DMS79 treated with DMSO at 0.1 percent for 48 hours (cell line): ENCODE measurements around the gene PLEKHG2.

ENCODE experiments used
- DNase-seq: peaks from one replicate; lab custom pipeline; 2025; lab: John Stamatoyannopoulos, UW

Gene PLEKHG2

DNA sequence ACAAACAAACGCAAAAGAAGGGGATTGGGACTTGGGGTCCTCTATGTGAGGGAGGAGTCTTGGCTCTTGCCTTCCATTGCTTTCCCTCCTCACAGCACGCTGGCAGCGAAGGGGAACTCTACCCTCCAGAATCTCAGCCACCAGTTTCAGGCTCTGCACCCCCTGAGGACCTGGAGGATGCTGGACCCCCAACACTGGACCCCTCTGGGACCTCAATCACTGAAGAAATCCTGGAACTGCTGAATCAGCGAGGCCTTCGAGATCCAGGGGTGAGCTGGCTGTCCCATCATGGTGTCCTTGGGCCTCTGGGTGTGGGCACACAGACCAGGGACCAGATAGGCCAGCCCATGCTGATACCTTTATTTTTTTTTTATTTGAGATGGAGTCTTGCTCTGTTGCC is 9.6 kb downstream of the PLEKHG2 start:
- no peak for DNase-seq

DNA sequence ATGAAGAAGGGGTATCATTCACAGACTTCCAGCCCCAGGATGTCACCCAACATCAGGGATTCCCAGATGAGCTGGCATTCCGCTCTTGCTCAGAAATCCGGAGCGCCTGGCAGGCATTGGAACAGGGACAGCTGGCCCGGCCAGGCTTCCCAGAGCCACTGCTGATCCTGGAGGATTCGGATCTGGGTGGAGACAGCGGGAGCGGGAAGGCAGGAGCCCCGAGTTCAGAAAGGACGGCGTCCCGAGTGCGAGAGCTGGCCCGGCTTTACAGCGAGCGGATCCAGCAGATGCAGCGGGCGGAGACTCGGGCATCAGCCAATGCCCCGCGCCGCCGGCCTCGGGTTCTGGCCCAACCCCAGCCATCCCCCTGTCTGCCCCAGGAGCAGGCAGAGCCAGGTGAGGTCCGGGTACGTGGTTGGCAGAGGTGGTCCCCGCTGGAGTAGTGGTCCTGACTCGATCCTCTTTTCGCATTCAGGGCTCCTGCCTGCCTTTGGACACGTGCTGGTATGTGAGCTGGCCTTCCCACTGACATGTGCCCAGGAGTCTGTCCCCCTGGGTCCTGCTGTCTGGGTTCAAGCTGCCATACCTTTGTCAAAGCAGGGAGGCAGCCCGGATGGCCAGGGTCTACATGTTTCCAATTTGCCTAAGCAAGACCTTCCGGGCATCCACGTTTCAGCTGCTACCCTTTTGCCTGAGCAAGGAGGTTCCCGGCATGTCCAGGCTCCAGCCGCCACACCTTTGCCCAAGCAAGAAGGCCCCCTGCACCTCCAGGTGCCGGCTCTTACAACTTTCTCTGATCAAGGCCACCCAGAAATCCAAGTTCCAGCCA is 11.0 kb downstream of the PLEKHG2 start:
- DNase-seq = no peak

DNA sequence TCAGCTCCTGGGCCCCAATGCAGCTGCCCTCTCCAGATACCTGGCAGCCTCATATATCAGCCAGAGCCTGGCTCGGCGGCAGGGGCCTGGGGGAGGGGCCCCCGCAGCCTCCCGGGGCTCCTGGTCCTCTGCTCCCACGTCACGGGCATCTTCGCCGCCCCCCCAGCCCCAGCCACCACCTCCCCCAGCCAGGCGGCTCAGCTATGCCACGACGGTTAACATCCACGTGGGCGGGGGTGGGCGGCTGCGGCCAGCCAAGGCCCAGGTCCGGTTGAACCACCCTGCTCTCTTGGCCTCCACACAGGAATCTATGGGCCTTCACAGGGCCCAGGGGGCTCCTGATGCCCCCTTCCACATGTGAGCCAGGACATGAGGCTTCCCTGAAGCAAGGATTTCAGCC is 12.5 kb downstream of the PLEKHG2 start:
- no peak for DNase-seq

DNA sequence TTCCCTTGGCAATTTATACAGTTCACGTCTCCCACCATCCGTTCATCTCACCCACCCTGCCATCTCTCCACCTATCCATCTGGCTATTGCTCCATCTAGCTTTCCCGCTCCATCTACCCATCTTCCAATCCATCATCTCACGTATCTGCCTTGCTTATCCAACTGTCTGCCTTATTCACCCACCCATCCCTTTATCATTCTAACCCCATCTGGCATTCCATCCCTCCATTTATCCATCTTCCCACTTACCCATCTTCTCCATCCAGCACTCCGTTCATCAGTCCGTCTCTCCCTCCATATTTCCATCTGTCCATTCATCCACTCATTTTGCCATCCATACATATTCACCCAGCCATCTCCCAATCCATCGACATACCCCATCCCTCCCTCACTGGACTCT is 13.3 kb downstream of the PLEKHG2 start:
- DNase-seq = no peak

DNA sequence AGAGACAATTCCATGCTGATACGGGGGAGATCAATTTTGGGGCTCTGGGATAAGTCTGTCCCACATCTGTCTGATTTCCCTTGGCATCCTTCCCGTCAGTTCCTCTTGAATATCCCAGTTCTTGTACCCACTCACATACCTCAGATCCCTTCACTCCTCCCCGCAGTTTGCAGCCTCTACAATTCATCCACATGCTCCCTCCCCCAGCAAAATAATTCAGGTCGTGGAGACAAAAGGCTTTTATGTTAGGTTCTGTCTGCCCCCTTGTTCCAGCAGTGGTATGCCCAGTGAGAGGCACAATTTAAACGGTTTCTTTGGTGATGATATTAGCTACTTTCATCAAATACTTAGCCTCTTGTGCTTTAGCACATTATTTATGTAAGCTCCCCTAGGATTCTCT is 13.7 kb downstream of the PLEKHG2 start:
- DNase-seq = no peak

DNA sequence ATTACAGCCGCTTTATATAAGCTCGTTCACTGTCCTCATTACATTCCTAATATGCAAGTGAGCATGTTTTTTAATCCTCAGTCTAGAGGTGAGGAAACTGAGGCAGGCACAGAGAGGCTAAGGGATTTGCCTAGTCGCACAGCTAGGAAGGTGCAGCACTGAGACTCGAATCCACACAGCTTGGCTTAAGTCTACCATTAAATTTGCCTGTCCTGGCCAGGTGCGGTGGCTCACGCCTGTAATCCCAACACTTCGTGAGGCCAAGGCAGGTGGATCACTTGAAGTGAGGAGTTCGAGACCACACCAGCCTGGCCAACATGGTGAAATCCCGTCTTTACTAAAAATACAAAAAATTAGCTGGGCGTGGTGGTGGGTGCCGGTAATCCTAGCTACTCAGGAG is 15.2 kb downstream of the PLEKHG2 start:
- no peak for DNase-seq

DNA sequence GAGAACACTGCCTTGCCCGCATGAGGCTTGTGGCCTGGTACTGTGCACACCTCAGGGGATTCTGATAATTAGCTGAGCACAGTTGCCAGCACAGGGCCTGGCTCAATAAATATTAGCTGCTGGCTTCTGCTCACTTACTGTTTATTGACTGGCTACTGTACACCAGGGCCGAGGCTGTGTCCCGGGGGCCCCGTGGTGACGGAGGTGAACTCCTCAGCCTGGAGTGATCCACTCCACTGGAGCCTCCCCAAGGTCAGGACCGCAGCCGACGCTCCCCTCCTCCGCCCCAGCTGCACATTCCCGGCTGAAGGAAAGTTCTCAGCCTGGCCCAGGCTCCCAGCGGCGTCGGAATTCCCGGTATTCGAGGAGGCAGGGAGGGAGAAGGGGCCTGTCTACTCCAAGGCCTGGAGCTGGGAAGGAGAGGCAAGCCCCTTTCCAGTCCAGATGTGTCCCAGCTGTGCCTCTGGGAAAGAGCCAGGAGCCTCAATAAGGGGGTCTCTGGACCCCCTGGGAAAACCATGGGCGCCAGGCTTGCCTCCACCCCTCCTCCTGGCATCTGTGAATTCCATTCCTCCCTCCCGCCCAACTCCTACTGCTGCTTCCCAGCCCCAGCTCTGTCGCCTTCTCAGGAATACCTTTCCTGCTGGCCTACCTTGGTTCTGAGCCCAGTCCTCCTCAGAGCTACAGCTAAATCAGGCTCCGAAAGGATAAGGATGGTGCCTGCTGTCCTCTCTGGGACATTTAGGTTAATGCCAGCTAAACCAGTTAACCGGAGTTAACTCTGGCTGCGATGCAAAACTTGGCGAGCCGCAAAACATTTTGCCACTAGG is 16.0 kb downstream of the PLEKHG2 start:
- DNase-seq = no peak

DNA sequence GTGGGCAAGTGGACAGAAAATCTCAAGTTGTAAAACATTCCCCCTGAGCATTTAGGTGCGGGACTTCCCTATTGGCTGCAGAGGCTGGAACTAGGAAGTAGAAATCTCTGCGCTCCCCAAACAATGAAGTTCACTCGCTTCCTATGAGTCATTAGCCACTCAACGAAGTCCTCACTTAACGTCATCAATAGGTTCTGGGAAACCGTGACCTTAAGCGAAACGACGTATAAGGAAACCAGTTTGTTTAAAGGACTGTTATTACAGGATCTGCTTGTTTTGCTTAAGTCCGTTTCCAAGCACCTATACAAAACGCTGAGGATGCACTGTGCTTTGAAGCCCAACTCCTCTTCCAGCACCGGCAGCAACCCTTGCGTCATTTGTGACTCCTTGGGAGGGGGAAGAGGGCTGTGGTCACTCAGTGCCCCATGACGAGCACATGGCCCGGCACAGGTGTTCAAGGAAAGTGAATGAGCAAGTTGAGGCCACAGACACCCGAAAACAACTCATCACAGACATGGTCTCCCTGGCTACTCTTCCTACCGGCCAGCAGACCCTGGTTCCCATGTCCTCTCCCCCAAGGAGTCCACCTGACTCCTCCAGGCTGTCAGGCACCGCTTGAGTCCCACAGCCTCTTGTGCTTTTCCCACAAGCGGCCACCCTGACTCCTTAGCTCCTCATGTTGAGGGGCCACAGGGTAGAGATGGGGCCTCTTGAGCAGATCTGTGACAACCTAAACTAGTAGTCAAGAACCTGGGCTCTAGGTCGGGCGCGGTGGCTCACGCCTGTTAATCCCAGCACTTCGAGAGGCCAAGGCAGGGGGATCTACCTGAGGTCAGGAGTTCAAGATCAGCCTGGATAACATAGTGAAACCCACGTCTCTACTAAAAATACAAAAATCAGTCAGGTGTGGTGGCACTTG is 18.5 kb downstream of the PLEKHG2 start:
- DNase-seq = no peak

DNA sequence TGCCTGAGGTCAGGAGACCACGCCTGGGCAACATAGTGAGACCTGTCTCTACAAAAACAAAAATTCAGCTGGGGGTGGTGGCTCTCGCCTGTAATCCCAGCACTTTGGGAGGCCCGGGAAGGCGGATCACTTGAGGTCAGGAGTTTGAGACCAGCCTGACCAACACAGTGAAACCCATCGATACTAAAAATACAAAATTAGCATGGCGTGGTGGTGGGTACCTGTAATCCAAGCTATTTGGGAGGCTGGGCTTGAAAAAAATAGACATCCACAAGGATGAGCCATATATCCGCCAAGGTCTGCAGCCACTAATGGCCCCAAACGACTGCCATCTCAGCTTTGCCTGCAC is 20.2 kb downstream of the PLEKHG2 start:
- no peak for DNase-seq

DNA sequence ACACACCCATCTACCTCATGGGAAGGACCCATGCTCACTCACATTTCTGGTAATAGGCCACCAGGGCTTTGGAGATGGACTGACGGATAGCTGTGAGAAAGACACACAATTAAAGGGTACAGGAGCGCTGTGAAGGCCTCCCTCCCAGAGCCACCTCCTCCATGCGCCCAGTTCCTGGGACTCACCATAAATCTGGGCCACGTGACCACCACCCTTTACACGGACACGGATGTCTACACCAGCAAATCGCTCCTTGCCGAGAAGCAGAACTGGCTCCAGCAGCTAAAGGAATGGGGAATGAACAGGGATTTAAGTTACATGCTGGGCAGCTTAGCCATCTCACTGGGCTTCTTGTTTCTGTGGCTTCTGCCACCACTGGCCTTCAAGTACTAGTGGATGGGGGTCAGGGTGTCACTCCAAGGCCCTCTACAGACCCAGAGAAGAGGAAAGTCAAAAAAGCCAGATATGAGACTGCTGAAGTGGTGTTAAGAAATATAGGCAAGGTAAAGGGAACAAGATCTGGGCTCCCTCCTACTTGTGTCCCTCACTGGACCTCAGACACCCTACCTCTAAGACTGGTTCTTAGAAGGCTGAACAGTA is 21.1 kb downstream of the PLEKHG2 start:
- DNase-seq = no peak

DNA sequence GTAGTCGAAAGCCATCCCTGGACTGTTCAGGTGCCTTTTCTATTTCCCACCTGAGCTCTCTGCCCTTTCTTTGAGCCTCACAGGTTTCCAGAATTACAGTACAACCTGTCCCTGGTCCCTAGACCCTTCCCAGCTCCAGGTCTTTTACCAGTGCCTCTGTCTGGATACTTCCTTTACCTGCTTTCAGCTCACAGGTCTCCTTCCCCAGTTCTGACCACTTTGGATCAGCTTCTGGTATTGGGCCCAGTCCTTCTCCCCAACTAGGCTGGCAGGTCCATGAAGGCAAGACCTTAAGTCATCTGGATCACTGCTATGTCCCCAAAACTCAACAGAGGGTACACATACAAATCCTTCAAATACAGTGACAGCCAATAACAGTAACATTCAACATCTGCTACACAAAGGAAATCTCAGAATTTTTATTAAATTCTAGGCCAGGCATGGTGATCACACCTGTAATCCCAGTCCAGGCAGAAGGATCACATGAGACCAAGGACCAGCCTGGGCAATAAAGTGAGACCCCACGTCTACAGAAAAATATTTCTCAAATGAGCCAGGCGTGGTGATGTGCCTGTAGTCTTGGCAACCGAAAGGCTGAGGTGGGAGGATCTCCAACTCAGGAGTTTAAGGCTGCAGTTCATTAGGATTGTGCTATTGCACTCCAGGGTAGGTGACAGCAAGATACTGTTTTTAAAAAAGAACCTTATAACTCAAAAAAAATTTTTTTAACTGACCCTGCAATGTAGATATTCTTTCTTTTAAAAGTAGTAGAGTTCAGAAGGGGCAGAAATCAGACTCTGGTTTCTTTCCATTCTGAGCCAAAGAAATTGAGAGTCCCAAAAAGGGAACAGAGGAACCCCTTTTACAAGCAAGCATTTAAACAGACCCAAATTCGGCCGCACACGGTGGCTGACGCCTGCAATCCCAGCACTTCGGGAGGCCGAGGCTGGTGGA is 21.9 kb downstream of the PLEKHG2 start:
- DNase-seq = no peak

DNA sequence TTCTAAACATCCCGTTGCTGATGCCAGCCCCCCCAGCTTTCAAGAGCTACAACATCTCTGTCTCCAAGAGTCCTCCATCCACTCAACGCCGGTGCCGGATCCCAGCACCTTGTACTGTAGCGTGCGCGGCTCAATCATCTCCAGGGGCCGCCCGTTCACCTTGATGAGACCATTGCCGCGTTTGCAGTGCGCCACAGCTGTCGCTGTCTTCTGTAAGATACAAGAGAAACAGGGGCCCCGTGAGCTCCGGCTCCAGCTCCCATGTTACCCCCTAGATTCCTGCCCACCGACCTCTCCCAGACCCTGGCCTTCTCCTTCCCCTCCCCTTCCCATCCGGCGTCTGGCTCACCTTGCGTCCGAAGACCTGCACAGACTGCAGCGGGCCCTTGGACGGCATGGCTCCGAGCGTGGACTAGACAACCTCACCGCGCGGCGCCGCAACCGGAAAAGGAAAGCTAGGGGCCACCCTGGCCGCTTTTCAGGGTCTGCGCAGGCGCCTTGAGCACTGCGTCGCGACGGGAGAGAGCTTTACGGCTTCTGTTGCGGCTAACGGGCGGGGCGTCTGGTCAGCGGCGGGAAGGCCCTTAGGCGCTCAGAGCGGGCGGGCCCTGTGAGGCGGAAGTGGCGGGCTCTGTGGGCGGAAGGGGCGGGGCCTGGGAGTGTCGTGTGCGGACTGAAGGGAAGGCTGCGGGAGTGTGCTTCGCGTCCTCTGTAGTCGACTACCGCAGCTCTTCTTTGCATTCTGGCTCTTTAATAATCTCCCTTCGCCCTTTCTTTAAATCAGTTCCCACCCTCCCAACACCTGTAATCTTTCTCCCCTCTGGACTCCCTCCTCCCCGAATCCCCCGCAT is 23.3 kb downstream of the PLEKHG2 start, which contains the start of gene RPS16:
Gene RPS16 (minus strand): TSS at position 451 of the 851 bp plus-strand sequence. CDS start 54 bp downstream, at position 397.
- peak; percentile 97 for DNase-seq

DNA sequence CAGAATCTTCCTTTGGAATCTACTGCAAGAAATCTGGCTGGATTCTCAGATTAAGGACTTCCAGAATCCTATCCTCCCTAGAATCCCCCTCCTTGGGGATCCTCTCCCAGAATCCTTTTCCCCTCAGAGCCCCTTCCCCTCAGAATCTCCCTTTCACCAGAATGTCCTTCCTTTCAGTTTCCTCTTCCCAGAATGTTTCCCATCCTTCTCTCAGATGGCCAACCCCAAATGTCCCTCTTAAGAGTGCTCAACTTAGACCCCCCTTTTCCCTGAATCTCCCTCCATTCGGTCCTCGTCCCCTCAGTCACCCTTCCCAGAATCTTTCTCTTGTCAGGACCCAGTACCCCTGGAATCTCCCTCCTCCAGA is 23.9 kb downstream of the PLEKHG2 start:
- DNase-seq = no peak

DNA sequence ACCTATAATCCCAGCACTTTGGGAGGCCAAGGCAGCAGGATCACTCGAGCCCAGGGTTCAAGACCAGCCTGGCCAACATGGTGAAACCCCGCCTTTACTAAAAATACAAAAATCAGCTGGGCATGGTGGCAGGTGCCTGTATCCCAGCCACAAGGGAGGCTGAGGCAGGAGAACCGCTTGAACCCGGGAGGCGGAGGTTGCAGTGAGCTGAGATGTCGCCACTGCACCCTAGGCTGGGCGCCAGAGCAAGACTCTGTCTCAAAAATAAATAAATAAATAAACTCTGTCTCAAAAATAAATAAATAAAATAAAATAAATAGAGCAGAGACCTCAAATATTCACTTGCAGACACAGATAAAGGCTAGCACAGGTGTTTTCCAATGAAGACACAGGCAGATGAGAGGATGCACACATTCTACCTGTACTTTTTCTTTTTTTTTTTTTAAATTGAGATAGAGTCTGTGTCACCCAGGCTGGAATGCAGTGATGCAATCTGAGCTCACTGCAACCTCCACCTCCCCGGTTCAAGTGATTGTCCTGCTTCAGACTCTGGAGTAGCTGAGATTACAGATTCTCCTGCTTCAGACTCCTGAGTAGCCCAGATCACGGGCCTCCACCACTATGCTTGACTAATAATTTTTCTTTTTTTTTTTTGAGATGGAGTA is 25.9 kb downstream of the PLEKHG2 start:
- no peak for DNase-seq

DNA sequence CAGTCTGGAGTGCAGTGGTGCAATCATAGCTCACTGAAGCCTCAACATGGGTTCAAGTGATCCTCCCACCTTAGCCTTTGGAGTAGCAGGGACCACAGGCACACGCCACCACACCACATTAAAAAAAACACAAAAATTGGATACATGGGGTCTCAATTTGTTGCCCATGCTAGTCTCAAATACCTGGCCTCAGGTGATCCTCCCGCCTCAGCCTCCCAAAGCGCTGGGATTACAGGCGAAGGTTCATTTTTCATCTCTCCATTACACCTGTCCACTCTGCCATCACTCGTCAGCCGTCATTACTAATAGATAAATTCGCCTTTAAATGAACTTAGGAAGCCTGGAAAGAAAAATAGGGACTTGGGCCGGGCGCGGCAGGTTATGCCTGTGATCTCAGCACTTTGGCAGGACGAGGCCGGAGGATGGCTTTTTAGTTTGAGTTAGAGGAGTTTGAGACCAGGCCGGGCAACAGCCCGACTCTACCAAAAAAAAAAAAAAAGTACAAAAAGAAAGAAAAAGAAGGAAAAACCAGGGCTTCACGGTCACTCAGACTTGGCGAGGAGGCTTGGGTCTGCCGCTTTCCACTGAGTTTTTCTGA is 32.2 kb downstream of the PLEKHG2 start:
- DNase-seq = peak; percentile 39

DNA sequence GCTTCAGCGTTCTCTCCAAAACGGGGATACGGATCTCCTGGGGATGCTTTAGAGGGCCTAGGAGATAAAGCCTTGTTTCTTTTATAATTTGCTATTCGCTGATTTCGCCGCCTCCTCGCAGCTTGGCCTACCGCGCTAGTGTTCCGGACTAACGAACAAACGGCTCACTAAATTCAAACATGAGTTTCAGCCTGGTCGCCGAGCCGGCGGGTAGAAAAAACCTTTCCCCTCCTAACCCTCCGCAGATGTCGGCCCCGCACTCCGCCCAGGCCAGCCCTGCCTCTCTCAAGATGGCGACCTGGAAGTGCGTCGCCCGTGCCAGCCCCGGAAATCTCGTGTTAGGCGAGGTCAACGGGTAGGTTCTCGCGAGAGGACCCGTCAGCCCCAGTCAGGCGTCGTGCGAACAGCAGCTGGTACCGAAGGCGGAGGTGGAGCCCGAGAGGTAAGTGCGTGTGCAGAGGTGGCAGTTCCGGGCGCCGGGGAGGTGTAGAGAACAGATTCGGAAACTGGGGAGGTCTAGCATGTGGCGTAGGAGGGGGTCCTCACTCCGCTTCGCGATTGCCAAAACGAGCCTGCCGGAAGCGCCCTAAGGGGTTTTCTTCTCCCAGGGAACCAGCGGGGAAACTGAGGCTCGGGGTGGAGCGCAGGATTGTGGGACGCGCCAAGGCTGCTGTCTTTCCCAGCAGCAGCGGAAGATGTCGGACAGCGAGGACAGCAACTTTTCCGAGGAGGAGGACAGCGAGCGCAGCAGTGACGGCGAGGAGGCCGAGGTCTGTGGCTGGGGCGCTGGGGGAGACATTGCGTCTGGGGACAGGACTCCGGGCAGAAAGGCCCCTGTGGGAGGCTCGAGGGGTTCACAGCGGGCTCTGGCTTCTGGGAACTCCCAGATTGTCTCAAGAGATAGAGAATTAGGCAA is 33.0 kb downstream of the PLEKHG2 start, which contains the start of gene SUPT5H:
Gene SUPT5H (plus strand): TSS at position 387 of the 916 bp plus-strand sequence. CDS start 309 bp downstream, at position 696.
- peak; percentile 95 for DNase-seq

DNA sequence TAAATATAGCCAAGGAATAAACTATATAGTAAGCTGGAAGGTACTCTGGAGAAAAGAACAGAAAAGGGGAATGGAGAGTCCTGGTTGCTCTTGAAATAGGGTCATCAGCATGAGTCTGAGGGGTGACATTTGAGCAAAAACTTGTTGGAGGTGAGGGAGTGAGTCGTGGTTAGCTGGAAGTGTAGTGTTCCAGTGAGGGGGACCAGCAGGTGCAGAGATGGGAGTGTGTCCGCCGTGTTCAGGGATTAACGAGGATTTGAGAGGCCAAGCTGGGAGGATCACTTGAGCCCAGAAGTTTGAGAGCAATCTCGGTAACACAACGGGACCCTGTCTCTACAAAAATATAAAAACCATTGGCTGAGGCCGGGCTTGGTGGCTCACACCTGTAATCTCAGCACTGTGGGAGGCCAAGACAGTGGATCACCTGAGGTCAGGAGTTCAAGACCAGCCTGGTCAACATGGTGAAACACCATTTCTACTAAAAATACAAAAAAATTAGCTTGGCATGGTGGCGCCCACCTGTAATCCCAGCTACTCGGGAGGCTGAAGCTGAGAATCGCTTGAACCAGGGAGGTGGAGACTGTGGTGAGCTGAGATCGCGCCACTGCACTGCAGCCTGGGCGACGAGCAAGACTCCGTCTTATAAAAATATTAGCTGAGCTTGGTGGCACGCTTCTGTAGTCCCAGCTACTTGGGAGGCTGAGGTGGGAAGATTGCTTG is 34.1 kb downstream of the PLEKHG2 start:
- peak; percentile 4 for DNase-seq
